SK-N-SH treated with all-trans-retinoic acid at 6 μM for 48 hours (cell line): ENCODE measurements around the gene LSM4.

ENCODE experiments used
- ATAC-seq: fragments of 200-7000 bp; cut with Tn5 transposase; 3 replicates; pipeline ENCODE4 v1.9.1; 2020; ENCODE audit warnings: mild to moderate bottlenecking, moderate library complexity
- ARNTL ChIP-seq: fragments of 450-650 bp; formaldehyde crosslinking; IDR thresholded peaks from 2 replicates; pipeline ENCODE4 v1.5.0; 2020; ENCODE audit warnings: low read depth, mild to moderate bottlenecking, moderate library complexity, borderline replicate concordance
- BACH2 ChIP-seq: fragments of 250-450 bp; sonication (Bioruptor Pico); IDR thresholded peaks from 2 replicates; pipeline ENCODE4 v1.9.0; 2021; ENCODE audit warnings: mild to moderate bottlenecking, borderline replicate concordance
- CREB5 ChIP-seq: fragments of 250-450 bp; sonication (Bioruptor Pico); IDR thresholded peaks from 2 replicates; pipeline ENCODE4 v1.5.1; 2020; ENCODE audit warnings: low read depth, mild to moderate bottlenecking, moderate library complexity
- CSDC2 ChIP-seq: fragments of 250-450 bp; sonication (Bioruptor Pico); IDR thresholded peaks from 2 replicates; pipeline ENCODE4 v1.5.0; 2020; ENCODE audit warnings: mild to moderate bottlenecking, moderate library complexity
- ESRRG ChIP-seq: fragments of 250-450 bp; sonication (Bioruptor Pico); IDR thresholded peaks from 2 replicates; pipeline ENCODE4 v1.6.1; 2021; ENCODE audit warnings: mild to moderate bottlenecking
- GLIS3 ChIP-seq: fragments of 250-450 bp; sonication (Bioruptor Pico); IDR thresholded peaks from 2 replicates; pipeline ENCODE4 v1.5.0; 2020; ENCODE audit warnings: mild to moderate bottlenecking, moderate library complexity
- ISL1 ChIP-seq: fragments of 250-450 bp; sonication (Bioruptor Pico); IDR thresholded peaks from 2 replicates; pipeline ENCODE4 v2.1.2; 2022; ENCODE audit warnings: mild to moderate bottlenecking, moderate library complexity
- PPARA ChIP-seq: fragments of 250-450 bp; sonication (Bioruptor Pico); IDR thresholded peaks from 2 replicates; pipeline ENCODE4 v1.5.0; 2020; ENCODE audit warnings: mild to moderate bottlenecking, borderline replicate concordance
- SNAI2 ChIP-seq: fragments of 250-450 bp; sonication (Bioruptor Pico); IDR thresholded peaks from 2 replicates; pipeline ENCODE4 v1.5.0; 2020; ENCODE audit warnings: mild to moderate bottlenecking, moderate library complexity
- TCF4 ChIP-seq: fragments of 250-450 bp; sonication (Bioruptor Pico); IDR thresholded peaks from 2 replicates; pipeline ENCODE4 v1.8.0; 2021; ENCODE audit warnings: mild to moderate bottlenecking, moderate library complexity, borderline replicate concordance
- TOX ChIP-seq: fragments of 250-450 bp; sonication (Bioruptor Pico); IDR thresholded peaks from 2 replicates; pipeline ENCODE4 v1.8.0; 2021; ENCODE audit warnings: mild to moderate bottlenecking, moderate library complexity, borderline replicate concordance
- ZC3H10 ChIP-seq: fragments of 250-450 bp; sonication (Bioruptor Pico); IDR thresholded peaks from 2 replicates; pipeline ENCODE4 v1.5.1; 2021; ENCODE audit warnings: mild to moderate bottlenecking, moderate library complexity
- ZFP3 ChIP-seq: fragments of 250-450 bp; sonication (Bioruptor Pico); IDR thresholded peaks from 2 replicates; pipeline ENCODE4 v1.5.0; 2020; ENCODE audit warnings: mild to moderate bottlenecking, moderate library complexity
- ZFP30 ChIP-seq: fragments of 450-650 bp; formaldehyde crosslinking; IDR thresholded peaks from 2 replicates; pipeline ENCODE4 v1.5.0; 2022; ENCODE audit warnings: mild to moderate bottlenecking, moderate library complexity
- ZNF565 ChIP-seq: fragments of 450-650 bp; formaldehyde crosslinking; conservative IDR thresholded peaks from 2 replicates; pipeline ENCODE4 v1.5.0; 2020; ENCODE audit warnings: low read depth, mild to moderate bottlenecking, moderate library complexity
- ZNF70 ChIP-seq: fragments of 450-650 bp; formaldehyde crosslinking; IDR thresholded peaks from 2 replicates; pipeline ENCODE4 v1.5.0; 2020; ENCODE audit warnings: mild to moderate bottlenecking, moderate library complexity
- TF ChIP-seq, protein P1 (sequence below): fragments of 250-450 bp; sonication (Bioruptor Pico); IDR thresholded peaks from 2 replicates; pipeline ENCODE4 v1.5.0; 2020; ENCODE audit warnings: mild to moderate bottlenecking, moderate library complexity
- TF ChIP-seq, protein P2 (sequence below): fragments of 250-450 bp; sonication (Bioruptor Pico); IDR thresholded peaks from 2 replicates; pipeline ENCODE4 v1.8.0; 2021; ENCODE audit warnings: low read depth, mild to moderate bottlenecking, moderate library complexity, borderline replicate concordance
- TF ChIP-seq, protein P3 (sequence below): fragments of 250-450 bp; sonication (Bioruptor Pico); IDR thresholded peaks from 2 replicates; pipeline ENCODE4 v1.8.0; 2020; ENCODE audit warnings: mild to moderate bottlenecking, moderate library complexity, borderline replicate concordance
- TF ChIP-seq, protein P4 (sequence below): fragments of 250-450 bp; sonication (Bioruptor Pico); IDR thresholded peaks from 2 replicates; pipeline ENCODE4 v1.5.1; 2021; ENCODE audit warnings: mild to moderate bottlenecking, moderate library complexity

Gene LSM4

DNA sequence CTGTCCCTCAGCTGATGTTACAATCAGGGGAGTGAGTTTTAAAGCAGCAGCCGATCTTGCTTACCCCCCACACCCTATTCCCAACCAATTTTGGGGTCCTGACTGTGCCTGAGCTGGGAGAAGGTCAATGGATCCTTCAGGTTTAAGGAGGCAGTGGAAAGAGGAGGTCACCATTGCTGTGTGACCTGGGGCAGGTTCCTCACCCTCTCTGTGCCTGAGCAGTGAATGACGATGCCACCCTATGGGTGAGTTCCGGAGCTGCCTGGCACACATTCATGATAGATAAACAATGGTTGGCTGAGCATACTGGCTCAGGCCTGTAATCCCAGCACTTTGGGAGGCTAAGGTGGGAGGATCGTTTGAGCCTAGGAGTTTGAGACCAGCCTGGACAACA lies 21.2 kb downstream of the LSM4 start:
- TF ChIP-seq CREB5 (CRISPR knock-in tag) = no peak
- TF ChIP-seq, protein P1, sequence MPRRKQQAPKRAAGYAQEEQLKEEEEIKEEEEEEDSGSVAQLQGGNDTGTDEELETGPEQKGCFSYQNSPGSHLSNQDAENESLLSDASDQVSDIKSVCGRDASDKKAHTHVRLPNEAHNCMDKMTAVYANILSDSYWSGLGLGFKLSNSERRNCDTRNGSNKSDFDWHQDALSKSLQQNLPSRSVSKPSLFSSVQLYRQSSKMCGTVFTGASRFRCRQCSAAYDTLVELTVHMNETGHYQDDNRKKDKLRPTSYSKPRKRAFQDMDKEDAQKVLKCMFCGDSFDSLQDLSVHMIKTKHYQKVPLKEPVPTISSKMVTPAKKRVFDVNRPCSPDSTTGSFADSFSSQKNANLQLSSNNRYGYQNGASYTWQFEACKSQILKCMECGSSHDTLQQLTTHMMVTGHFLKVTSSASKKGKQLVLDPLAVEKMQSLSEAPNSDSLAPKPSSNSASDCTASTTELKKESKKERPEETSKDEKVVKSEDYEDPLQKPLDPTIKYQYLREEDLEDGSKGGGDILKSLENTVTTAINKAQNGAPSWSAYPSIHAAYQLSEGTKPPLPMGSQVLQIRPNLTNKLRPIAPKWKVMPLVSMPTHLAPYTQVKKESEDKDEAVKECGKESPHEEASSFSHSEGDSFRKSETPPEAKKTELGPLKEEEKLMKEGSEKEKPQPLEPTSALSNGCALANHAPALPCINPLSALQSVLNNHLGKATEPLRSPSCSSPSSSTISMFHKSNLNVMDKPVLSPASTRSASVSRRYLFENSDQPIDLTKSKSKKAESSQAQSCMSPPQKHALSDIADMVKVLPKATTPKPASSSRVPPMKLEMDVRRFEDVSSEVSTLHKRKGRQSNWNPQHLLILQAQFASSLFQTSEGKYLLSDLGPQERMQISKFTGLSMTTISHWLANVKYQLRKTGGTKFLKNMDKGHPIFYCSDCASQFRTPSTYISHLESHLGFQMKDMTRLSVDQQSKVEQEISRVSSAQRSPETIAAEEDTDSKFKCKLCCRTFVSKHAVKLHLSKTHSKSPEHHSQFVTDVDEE (CRISPR knock-in tag) = no peak
- no peak for TF ChIP-seq GLIS3 (CRISPR knock-in tag)
- no peak for TF ChIP-seq ZC3H10 (CRISPR knock-in tag)
- no peak for TF ChIP-seq ARNTL (CRISPR knock-in tag)
- TF ChIP-seq, protein P2, sequence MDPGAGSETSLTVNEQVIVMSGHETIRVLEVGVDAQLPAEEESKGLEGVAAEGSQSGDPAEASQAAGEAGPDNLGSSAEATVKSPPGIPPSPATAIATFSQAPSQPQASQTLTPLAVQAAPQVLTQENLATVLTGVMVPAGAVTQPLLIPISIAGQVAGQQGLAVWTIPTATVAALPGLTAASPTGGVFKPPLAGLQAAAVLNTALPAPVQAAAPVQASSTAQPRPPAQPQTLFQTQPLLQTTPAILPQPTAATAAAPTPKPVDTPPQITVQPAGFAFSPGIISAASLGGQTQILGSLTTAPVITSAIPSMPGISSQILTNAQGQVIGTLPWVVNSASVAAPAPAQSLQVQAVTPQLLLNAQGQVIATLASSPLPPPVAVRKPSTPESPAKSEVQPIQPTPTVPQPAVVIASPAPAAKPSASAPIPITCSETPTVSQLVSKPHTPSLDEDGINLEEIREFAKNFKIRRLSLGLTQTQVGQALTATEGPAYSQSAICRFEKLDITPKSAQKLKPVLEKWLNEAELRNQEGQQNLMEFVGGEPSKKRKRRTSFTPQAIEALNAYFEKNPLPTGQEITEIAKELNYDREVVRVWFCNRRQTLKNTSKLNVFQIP (CRISPR knock-in tag) = no peak
- no peak for TF ChIP-seq ZFP30 (CRISPR knock-in tag)
- TF ChIP-seq TOX = no peak
- TF ChIP-seq ESRRG (CRISPR knock-in tag) = no peak
- ATAC-seq = no peak

- peak; percentile 43 for ATAC-seq
- no peak for TF ChIP-seq TCF4
- no peak for TF ChIP-seq ARNTL (CRISPR knock-in tag)
- TF ChIP-seq, protein P1 (CRISPR knock-in tag) = no peak
- TF ChIP-seq BACH2 (CRISPR knock-in tag) = no peak
- TF ChIP-seq ZFP30 (CRISPR knock-in tag) = no peak
- no peak for TF ChIP-seq PPARA (CRISPR knock-in tag)
- no peak for TF ChIP-seq TOX
- no peak for TF ChIP-seq SNAI2
Observed at GRCh38 chr19:18300930-18301717, 21.8 kb downstream of the LSM4 start.

- ATAC-seq = no peak
- TF ChIP-seq TCF4 (no peak), SNAI2 (no peak), ESRRG (CRISPR knock-in tag) (no peak), CREB5 (CRISPR knock-in tag) (no peak), ISL1 (no peak), ZFP3 (CRISPR knock-in tag) (no peak), ZNF565 (CRISPR knock-in tag) (no peak), ZNF70 (CRISPR knock-in tag) (no peak), CSDC2 (CRISPR knock-in tag) (no peak), PPARA (CRISPR knock-in tag) (no peak)
- TF ChIP-seq, protein P3, sequence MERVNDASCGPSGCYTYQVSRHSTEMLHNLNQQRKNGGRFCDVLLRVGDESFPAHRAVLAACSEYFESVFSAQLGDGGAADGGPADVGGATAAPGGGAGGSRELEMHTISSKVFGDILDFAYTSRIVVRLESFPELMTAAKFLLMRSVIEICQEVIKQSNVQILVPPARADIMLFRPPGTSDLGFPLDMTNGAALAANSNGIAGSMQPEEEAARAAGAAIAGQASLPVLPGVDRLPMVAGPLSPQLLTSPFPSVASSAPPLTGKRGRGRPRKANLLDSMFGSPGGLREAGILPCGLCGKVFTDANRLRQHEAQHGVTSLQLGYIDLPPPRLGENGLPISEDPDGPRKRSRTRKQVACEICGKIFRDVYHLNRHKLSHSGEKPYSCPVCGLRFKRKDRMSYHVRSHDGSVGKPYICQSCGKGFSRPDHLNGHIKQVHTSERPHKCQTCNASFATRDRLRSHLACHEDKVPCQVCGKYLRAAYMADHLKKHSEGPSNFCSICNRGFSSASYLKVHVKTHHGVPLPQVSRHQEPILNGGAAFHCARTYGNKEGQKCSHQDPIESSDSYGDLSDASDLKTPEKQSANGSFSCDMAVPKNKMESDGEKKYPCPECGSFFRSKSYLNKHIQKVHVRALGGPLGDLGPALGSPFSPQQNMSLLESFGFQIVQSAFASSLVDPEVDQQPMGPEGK (CRISPR knock-in tag) = no peak
- TF ChIP-seq, protein P4, sequence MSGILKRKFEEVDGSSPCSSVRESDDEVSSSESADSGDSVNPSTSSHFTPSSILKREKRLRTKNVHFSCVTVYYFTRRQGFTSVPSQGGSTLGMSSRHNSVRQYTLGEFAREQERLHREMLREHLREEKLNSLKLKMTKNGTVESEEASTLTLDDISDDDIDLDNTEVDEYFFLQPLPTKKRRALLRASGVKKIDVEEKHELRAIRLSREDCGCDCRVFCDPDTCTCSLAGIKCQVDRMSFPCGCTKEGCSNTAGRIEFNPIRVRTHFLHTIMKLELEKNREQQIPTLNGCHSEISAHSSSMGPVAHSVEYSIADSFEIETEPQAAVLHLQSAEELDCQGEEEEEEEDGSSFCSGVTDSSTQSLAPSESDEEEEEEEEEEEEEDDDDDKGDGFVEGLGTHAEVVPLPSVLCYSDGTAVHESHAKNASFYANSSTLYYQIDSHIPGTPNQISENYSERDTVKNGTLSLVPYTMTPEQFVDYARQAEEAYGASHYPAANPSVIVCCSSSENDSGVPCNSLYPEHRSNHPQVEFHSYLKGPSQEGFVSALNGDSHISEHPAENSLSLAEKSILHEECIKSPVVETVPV = no peak
- TF ChIP-seq, protein P1 (CRISPR knock-in tag) = no peak
Observed at GRCh38 chr19:18299654-18300053, 23.2 kb downstream of the LSM4 start.
